Measurements from ENCODE around the gene KCND3. TPM values are rescaled to one million over a fixed set of nuclear protein-coding genes. Genes with fewer than 3 reads are reported as not detected.

KCND3 gene
- total RNA-seq, 2 experiments from 2014 or later = not detected

GRCh38 chr1:111887875-111888274 lies 101.6 kb downstream of the KCND3 start:
- no peak for ATAC-seq (ENCODE audit: low read depth)
- POLR2A ChIA-PET = no interaction called here
- peaks cover 13% of the 10 kb centered on the region for H3K27me3 Mint-ChIP-seq
- no peaks in the 10 kb centered on the region for H3K36me3 Mint-ChIP-seq
- H3K4me1 Mint-ChIP-seq = peaks cover 3% of the 10 kb centered on the region
- H3K27ac Mint-ChIP-seq = no peak overlapping the region
- no peak overlapping the region for H3K4me3 Mint-ChIP-seq
- no peak for DNase-seq
- H3K9me3 Mint-ChIP-seq = no peaks in the 10 kb centered on the region

- Mint-ChIP-seq H3K9me3 (no peaks in the 10 kb centered on the region), H3K4me3 (no peak overlapping the region), H3K27me3 (peaks cover 13% of the 10 kb centered on the region), H3K4me1 (peaks cover 3% of the 10 kb centered on the region), H3K27ac (no peak overlapping the region), H3K36me3 (no peaks in the 10 kb centered on the region)
- POLR2A ChIA-PET = no interaction called here
- no peak for ATAC-seq (ENCODE audit: low read depth)
- DNase-seq = no peak
These were observed 102.1 kb downstream of the KCND3 start for GRCh38 chr1:111887385-111887784.

GRCh38 chr1:111886741-111887140 lies 102.7 kb downstream of the KCND3 start:
- H3K4me1 Mint-ChIP-seq = peaks cover 3% of the 10 kb centered on the region
- POLR2A ChIA-PET = no interaction called here
- H3K36me3 Mint-ChIP-seq = no peaks in the 10 kb centered on the region
- no peaks in the 10 kb centered on the region for H3K9me3 Mint-ChIP-seq
- peaks cover 13% of the 10 kb centered on the region for H3K27me3 Mint-ChIP-seq
- ATAC-seq (ENCODE audit: low read depth) = no peak
- no peak overlapping the region for H3K4me3 Mint-ChIP-seq
- H3K27ac Mint-ChIP-seq = no peak overlapping the region
- no peak for DNase-seq

GRCh38 chr1:111884772-111885443 lies 104.6 kb downstream of the KCND3 start:
- Mint-ChIP-seq H3K27me3 (peaks cover 18% of the 10 kb centered on the region), H3K9me3 (no peaks in the 10 kb centered on the region), H3K4me1 (peaks cover 3% of the 10 kb centered on the region), H3K27ac (no peak overlapping the region), H3K36me3 (no peaks in the 10 kb centered on the region), H3K4me3 (no peak overlapping the region)
- no peak for DNase-seq
- ATAC-seq (ENCODE audit: low read depth) = no peak
- POLR2A ChIA-PET = no interaction called here

GRCh38 chr1:111882986-111883560 lies 106.4 kb downstream of the KCND3 start:
- no peaks in the 10 kb centered on the region for H3K36me3 Mint-ChIP-seq
- DNase-seq = no peak
- no peaks in the 10 kb centered on the region for H3K9me3 Mint-ChIP-seq
- H3K27ac Mint-ChIP-seq = no peak overlapping the region
- POLR2A ChIA-PET = no interaction called here
- peaks cover under 1% of the 10 kb centered on the region for H3K4me1 Mint-ChIP-seq
- H3K27me3 Mint-ChIP-seq = peaks cover 22% of the 10 kb centered on the region
- H3K4me3 Mint-ChIP-seq = no peak overlapping the region
- no peak for ATAC-seq (ENCODE audit: low read depth)

- H3K27ac Mint-ChIP-seq = no peak overlapping the region
These were observed 106.9 kb downstream of the KCND3 start for GRCh38 chr1:111882559-111882958.

GRCh38 chr1:111880881-111881837 lies 108.3 kb downstream of the KCND3 start:
- Mint-ChIP-seq H3K36me3 (no peaks in the 10 kb centered on the region), H3K9me3 (no peaks in the 10 kb centered on the region), H3K4me3 (no peak overlapping the region), H3K27ac (no peak overlapping the region), H3K4me1 (no peaks in the 10 kb centered on the region), H3K27me3 (peaks cover 19% of the 10 kb centered on the region)
- POLR2A ChIA-PET = no interaction called here
- ATAC-seq (ENCODE audit: low read depth) = no peak
- DNase-seq = no peak

More at GRCh38 chr1:111882559-111882958, 106.9 kb downstream of the KCND3 start:
- Mint-ChIP-seq H3K27me3 (peaks cover 21% of the 10 kb centered on the region), H3K36me3 (no peaks in the 10 kb centered on the region), H3K4me1 (no peaks in the 10 kb centered on the region), H3K9me3 (no peaks in the 10 kb centered on the region), H3K4me3 (no peak overlapping the region)
- DNase-seq = no peak
- ATAC-seq (ENCODE audit: low read depth) = no peak
- POLR2A ChIA-PET = no interaction called here

GRCh38 chr1:111879081-111879480 lies 110.4 kb downstream of the KCND3 start:
- no peaks in the 10 kb centered on the region for H3K36me3 Mint-ChIP-seq
- H3K4me3 Mint-ChIP-seq = no peak overlapping the region
- H3K27ac Mint-ChIP-seq = no peak overlapping the region
- no peaks in the 10 kb centered on the region for H3K4me1 Mint-ChIP-seq
- DNase-seq = no peak
- no peak for ATAC-seq (ENCODE audit: low read depth)
- peaks cover 17% of the 10 kb centered on the region for H3K27me3 Mint-ChIP-seq
- no peaks in the 10 kb centered on the region for H3K9me3 Mint-ChIP-seq
- POLR2A ChIA-PET = no interaction called here

- Mint-ChIP-seq H3K27ac (no peak overlapping the region), H3K4me1 (no peaks in the 10 kb centered on the region), H3K9me3 (no peaks in the 10 kb centered on the region), H3K4me3 (no peak overlapping the region), H3K27me3 (peaks cover 20% of the 10 kb centered on the region), H3K36me3 (no peaks in the 10 kb centered on the region)
- ATAC-seq (ENCODE audit: low read depth) (no peak), DNase-seq (no peak)
- POLR2A ChIA-PET = no interaction called here
These were observed 110.8 kb downstream of the KCND3 start for GRCh38 chr1:111878649-111879048.

GRCh38 chr1:111878091-111878490 lies 111.4 kb downstream of the KCND3 start:
- Mint-ChIP-seq H3K4me1 (no peaks in the 10 kb centered on the region), H3K9me3 (no peaks in the 10 kb centered on the region), H3K27ac (no peak overlapping the region), H3K4me3 (no peak overlapping the region), H3K36me3 (no peaks in the 10 kb centered on the region), H3K27me3 (peaks cover 21% of the 10 kb centered on the region)
- ATAC-seq (ENCODE audit: low read depth) = no peak
- POLR2A ChIA-PET = no interaction called here
- no peak for DNase-seq

GRCh38 chr1:111876631-111877030 lies 112.8 kb downstream of the KCND3 start:
- Mint-ChIP-seq H3K36me3 (no peaks in the 10 kb centered on the region), H3K4me1 (no peaks in the 10 kb centered on the region)

GRCh38 chr1:111875640-111876039 lies 113.8 kb downstream of the KCND3 start:
- Mint-ChIP-seq H3K27me3 (peaks cover 18% of the 10 kb centered on the region), H3K9me3 (no peaks in the 10 kb centered on the region), H3K4me3 (no peak overlapping the region), H3K27ac (no peak overlapping the region), H3K4me1 (no peaks in the 10 kb centered on the region), H3K36me3 (no peaks in the 10 kb centered on the region)
- no peak for ATAC-seq (ENCODE audit: low read depth)
- DNase-seq = no peak
- POLR2A ChIA-PET = no interaction called here

More at GRCh38 chr1:111876631-111877030, 112.8 kb downstream of the KCND3 start:
- POLR2A ChIA-PET = no interaction called here
- Mint-ChIP-seq H3K4me3 (no peak overlapping the region), H3K27me3 (peaks cover 21% of the 10 kb centered on the region), H3K27ac (no peak overlapping the region), H3K9me3 (no peaks in the 10 kb centered on the region)
- ATAC-seq (ENCODE audit: low read depth) (no peak), DNase-seq (no peak)

- ATAC-seq (ENCODE audit: low read depth) = no peak
- H3K4me3 Mint-ChIP-seq = no peak overlapping the region
- POLR2A ChIA-PET = no interaction called here
- no peaks in the 10 kb centered on the region for H3K36me3 Mint-ChIP-seq
- no peak for DNase-seq
- no peaks in the 10 kb centered on the region for H3K4me1 Mint-ChIP-seq
- peaks cover 12% of the 10 kb centered on the region for H3K27me3 Mint-ChIP-seq
- no peaks in the 10 kb centered on the region for H3K9me3 Mint-ChIP-seq
- H3K27ac Mint-ChIP-seq = no peak overlapping the region
These were observed 115.9 kb downstream of the KCND3 start for GRCh38 chr1:111873460-111874030.
